Measurements from ENCODE around the gene TNIP2.

DNA sequence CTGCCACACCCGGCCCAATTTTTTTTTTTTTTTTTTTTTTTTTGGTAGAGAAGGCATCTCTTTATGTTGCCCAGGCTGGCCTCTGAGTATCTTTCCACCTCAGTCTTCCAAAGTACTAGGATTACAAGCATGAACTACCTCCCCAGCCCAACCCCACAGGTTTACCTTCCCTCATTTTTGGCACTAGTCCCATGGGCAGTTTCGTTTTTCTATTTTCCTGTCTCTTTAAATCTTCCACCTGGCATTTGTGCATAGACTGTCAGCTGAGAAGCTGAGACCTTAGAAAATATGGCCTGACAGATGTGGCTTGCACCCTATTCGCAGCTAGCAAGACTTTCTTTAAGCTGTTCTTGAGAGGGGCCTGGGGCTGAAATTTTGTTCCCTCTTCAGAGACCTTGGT, 27.9 kb downstream of the TNIP2 start:
- TF ChIP-seq, protein P1, sequence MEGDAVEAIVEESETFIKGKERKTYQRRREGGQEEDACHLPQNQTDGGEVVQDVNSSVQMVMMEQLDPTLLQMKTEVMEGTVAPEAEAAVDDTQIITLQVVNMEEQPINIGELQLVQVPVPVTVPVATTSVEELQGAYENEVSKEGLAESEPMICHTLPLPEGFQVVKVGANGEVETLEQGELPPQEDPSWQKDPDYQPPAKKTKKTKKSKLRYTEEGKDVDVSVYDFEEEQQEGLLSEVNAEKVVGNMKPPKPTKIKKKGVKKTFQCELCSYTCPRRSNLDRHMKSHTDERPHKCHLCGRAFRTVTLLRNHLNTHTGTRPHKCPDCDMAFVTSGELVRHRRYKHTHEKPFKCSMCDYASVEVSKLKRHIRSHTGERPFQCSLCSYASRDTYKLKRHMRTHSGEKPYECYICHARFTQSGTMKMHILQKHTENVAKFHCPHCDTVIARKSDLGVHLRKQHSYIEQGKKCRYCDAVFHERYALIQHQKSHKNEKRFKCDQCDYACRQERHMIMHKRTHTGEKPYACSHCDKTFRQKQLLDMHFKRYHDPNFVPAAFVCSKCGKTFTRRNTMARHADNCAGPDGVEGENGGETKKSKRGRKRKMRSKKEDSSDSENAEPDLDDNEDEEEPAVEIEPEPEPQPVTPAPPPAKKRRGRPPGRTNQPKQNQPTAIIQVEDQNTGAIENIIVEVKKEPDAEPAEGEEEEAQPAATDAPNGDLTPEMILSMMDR (IDR thresholded peaks at IDR 0.05; ENCODE audit: low read length), result no peak
- TF ChIP-seq EZH2phosphoT487 (IDR thresholded peaks at IDR 0.05; ENCODE audit: low read length), result no peak
- no peak for TF ChIP-seq EZH2 (optimal IDR thresholded peaks at IDR 0.05; ENCODE audit: low read depth, low read length)

All from MM.1S (cell line).